A673 (cell line): ENCODE results near the gene STX8. TPM values are rescaled to one million over a fixed set of nuclear protein-coding genes. Genes with fewer than 3 reads are reported as not detected.

ENCODE experiments used
- BruUV-seq: library from RNA; stranded (reverse); fragments of 400-500 nt; replicated peaks from 2 replicates; lab custom pipeline; 2021; lab: Mats Ljungman, UMichigan
- CTCF ChIA-PET: fragments of 300-600 bp; sonication (Branson Sonifier 250); formaldehyde crosslinking; loops from one replicate; lab custom pipeline; 2022; ENCODE audit warnings: antibody characterized with exemption; lab: Charles Lee
- POLR2A ChIA-PET: fragments of 300-600 bp; sonication (Branson Sonifier 250); formaldehyde crosslinking; loops from one replicate; lab custom pipeline; 2022; ENCODE audit warnings: antibody characterized with exemption; ENCODE audit not compliant: low non-redundant PET; lab: Charles Lee
- DNase-seq: peaks from one replicate; pipeline ENCODE4 v3.0.0-alpha.2; 2015; ENCODE audit warnings: low spot score
- H3K27ac ChIP-seq: fragments of 200-600 bp; sonication (generic); 2 replicates; pipeline ENCODE4 v1.5.1; 2016; ENCODE audit warnings: mixed run types, low read depth, mild to moderate bottlenecking, mixed read lengths, antibody characterized with exemption, low read length; ENCODE audit not compliant: poor library complexity, severe bottlenecking
- H3K27me3 ChIP-seq: fragments of 200-600 bp; sonication (generic); replicated peaks from 2 replicates; pipeline ENCODE4 v1.6.1; 2017; ENCODE audit warnings: mixed run types, low read depth, mild to moderate bottlenecking, mixed read lengths, antibody characterized with exemption, low read length; ENCODE audit not compliant: insufficient read depth, poor library complexity
- H3K36me3 ChIP-seq: fragments of 200-600 bp; sonication (generic); 2 replicates; pipeline ENCODE4 v1.6.1; 2016; ENCODE audit warnings: mixed run types, mild to moderate bottlenecking, mixed read lengths, antibody characterized with exemption, low read length; ENCODE audit not compliant: insufficient read depth, poor library complexity, severe bottlenecking
- H3K4me1 ChIP-seq: fragments of 200-600 bp; sonication (generic); 2 replicates; pipeline ENCODE4 v1.6.1; 2017; ENCODE audit warnings: mixed run types, mild to moderate bottlenecking, mixed read lengths, antibody characterized with exemption, low read length; ENCODE audit not compliant: insufficient read depth, poor library complexity, severe bottlenecking
- H3K4me3 ChIP-seq: fragments of 200-600 bp; sonication (generic); 2 replicates; pipeline ENCODE4 v1.5.1; 2016; ENCODE audit warnings: low read depth, mixed run types, mild to moderate bottlenecking, mixed read lengths, low read length; ENCODE audit not compliant: poor library complexity, severe bottlenecking
- H3K9me3 ChIP-seq: fragments of 200-600 bp; sonication (generic); 2 replicates; pipeline ENCODE4 v1.6.1; 2016; ENCODE audit warnings: mixed run types, low read depth, mild to moderate bottlenecking, mixed read lengths, antibody characterized with exemption, low read length; ENCODE audit not compliant: poor library complexity, severe bottlenecking
- EZH2 ChIP-seq: fragments of 200-600 bp; sonication (generic); IDR thresholded peaks from 2 replicates; pipeline ENCODE4 v1.6.1; 2017; ENCODE audit warnings: borderline replicate concordance, low read depth, mild to moderate bottlenecking, mixed read lengths, antibody characterized with exemption, low read length; ENCODE audit not compliant: poor library complexity, severe bottlenecking
- intact Hi-C: fragments of 100-400 bp; cut with micrococcal nuclease; formaldehyde crosslinking; loops from one replicate; pipeline ENCODE4 v1.10.0; 2022; ENCODE audit not compliant: unreplicated experiment
- total RNA-seq: library from RNA; stranded (reverse); gene quantifications from 2 replicates; pipeline ENCODE4 v1.2.3, GENCODE V29; 2021
- TF ChIP-seq, protein P1 (sequence below): fragments of 300-800, 200-600 bp; sonication (generic); conservative IDR thresholded peaks from 2 replicates; pipeline ENCODE4 v1.5.1; 2017; ENCODE audit warnings: low read depth, mild to moderate bottlenecking, antibody characterized with exemption, low read length, moderate library complexity, mixed read lengths

The STX8 gene
- total RNA-seq, 1 experiment from 2014 or later: 51.4 TPM

DNA sequence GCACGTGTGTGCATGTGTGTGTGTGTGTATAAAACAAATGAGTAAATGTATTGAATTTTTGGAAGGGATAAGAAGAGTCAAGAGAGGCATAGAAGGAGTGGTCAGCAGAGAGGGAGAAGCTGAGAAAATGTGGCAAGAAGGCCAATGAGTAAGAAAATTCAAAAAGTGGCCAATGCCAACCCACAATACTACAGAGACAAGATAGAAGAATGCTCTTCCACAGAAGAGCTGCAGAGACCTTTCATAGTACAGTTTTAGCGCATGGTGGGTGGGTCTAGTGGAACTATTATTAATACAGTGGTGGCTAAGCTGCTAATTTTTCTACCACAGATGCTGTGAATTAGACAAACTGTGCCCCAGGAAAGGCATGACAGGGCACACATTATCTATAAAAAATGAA lies 320.8 kb downstream of the STX8 start:
- Histone ChIP-seq H3K36me3 (no peaks in the 10 kb centered on the region), H3K27me3 (no peaks in the 10 kb centered on the region), H3K4me3 (no peak overlapping the region), H3K4me1 (peaks cover 16% of the 10 kb centered on the region), H3K27ac (no peak overlapping the region), H3K9me3 (no peaks in the 10 kb centered on the region)
- TF ChIP-seq, protein P1, sequence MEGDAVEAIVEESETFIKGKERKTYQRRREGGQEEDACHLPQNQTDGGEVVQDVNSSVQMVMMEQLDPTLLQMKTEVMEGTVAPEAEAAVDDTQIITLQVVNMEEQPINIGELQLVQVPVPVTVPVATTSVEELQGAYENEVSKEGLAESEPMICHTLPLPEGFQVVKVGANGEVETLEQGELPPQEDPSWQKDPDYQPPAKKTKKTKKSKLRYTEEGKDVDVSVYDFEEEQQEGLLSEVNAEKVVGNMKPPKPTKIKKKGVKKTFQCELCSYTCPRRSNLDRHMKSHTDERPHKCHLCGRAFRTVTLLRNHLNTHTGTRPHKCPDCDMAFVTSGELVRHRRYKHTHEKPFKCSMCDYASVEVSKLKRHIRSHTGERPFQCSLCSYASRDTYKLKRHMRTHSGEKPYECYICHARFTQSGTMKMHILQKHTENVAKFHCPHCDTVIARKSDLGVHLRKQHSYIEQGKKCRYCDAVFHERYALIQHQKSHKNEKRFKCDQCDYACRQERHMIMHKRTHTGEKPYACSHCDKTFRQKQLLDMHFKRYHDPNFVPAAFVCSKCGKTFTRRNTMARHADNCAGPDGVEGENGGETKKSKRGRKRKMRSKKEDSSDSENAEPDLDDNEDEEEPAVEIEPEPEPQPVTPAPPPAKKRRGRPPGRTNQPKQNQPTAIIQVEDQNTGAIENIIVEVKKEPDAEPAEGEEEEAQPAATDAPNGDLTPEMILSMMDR: no peak
- TF ChIP-seq EZH2: no peak
- intact Hi-C loops: no loop called here
- ChIA-PET POLR2A (no interaction called here), CTCF (no interaction called here)
- no TSS peak for BruUV-seq
- DNase-seq: no peak

DNA sequence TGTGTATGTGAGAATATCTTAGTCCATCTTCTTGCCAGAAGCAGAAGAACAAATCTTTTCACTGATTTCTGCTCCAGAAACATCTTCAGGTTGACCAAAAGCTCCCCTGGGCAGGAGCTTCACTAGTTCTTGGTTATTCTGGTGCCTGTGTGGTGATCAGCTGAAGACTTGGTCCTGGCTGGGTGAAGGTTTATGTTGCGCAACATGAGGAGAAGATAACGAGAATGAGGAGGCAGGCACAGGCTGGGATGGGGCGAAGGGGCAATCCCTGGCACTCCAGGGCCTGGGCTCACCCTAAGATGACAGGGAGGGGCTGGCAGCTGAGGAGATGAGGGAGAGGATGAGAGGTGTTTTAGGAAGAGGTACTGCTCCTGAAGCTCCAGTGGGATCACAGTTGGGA lies 322.3 kb downstream of the STX8 start:
- BruUV-seq: no TSS peak
- ChIA-PET CTCF (no interaction called here), POLR2A (no interaction called here)
- no peak overlapping the region for H3K4me3 ChIP-seq
- no peak for DNase-seq
- no peaks in the 10 kb centered on the region for H3K27me3 ChIP-seq
- no peaks in the 10 kb centered on the region for H3K36me3 ChIP-seq
- intact Hi-C loops: no loop called here
- no peak for TF ChIP-seq EZH2
- TF ChIP-seq, protein P1: no peak
- H3K9me3 ChIP-seq: no peaks in the 10 kb centered on the region
- no peak overlapping the region for H3K27ac ChIP-seq
- peaks cover 16% of the 10 kb centered on the region for H3K4me1 ChIP-seq

DNA sequence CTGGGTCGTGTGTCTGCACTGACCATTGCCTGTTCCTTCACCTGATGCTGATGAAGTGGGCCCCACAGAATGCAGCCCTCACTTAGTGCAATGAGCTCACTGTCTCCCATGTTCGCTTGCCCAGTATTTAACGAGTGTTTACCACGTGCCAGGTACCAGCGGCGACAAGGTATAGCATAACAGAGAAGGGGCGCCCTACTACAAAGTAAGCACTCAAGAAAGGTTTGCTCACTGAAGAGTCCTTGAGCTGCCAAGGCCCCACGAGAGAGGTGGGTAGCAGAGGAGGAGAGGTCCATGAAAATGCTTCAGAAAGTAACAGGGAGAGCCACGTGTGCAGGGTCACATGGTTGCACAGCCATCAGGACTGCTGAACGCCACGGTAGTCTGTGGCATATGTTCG lies 324.3 kb downstream of the STX8 start:
- ChIA-PET CTCF (no interaction called here), POLR2A (no interaction called here)
- Histone ChIP-seq H3K9me3 (no peaks in the 10 kb centered on the region), H3K27me3 (no peaks in the 10 kb centered on the region), H3K4me3 (no peak overlapping the region), H3K4me1 (peaks cover 6% of the 10 kb centered on the region), H3K36me3 (no peaks in the 10 kb centered on the region), H3K27ac (no peak overlapping the region)
- TF ChIP-seq, protein P1: no peak
- TF ChIP-seq EZH2: no peak
- DNase-seq: no peak
- intact Hi-C loops: no loop called here
- BruUV-seq: no TSS peak
